ENCODE data around the gene ZSCAN20.
"Not testable (repeated sequence)": the region's sequence is repeated elsewhere in the genome, so short reads cannot be mapped to it uniquely, and the experiment has no call there.

Gene ZSCAN20

DNA sequence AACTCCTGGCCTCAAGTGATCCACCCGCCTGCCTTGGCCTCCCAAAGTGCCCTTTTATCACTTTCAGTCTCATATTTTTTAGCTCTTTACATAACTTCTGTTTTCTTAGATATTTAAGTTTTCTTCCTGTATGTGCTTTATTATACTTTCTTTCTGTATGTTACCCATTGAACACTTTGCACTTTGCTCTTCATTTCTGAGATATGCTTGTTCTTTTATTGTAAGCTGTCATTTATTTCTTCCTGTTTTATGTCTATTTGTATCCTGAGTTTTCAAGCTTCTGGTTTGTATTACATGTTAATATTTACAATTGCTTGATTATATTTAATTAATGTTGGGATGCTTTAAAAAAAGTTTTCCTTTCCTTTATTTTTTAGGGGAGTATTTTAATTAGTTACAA is 35.7 kb downstream of the ZSCAN20 start:
- no peak overlapping the region for H3K27ac ChIP-seq
- TF ChIP-seq, protein P1, sequence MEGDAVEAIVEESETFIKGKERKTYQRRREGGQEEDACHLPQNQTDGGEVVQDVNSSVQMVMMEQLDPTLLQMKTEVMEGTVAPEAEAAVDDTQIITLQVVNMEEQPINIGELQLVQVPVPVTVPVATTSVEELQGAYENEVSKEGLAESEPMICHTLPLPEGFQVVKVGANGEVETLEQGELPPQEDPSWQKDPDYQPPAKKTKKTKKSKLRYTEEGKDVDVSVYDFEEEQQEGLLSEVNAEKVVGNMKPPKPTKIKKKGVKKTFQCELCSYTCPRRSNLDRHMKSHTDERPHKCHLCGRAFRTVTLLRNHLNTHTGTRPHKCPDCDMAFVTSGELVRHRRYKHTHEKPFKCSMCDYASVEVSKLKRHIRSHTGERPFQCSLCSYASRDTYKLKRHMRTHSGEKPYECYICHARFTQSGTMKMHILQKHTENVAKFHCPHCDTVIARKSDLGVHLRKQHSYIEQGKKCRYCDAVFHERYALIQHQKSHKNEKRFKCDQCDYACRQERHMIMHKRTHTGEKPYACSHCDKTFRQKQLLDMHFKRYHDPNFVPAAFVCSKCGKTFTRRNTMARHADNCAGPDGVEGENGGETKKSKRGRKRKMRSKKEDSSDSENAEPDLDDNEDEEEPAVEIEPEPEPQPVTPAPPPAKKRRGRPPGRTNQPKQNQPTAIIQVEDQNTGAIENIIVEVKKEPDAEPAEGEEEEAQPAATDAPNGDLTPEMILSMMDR (IDR thresholded peaks at IDR 0.05) = no peak
- H2AFZ ChIP-seq = no peak overlapping the region
- H3K4me2 ChIP-seq (ENCODE audit: low read length) = no peak overlapping the region
- H3K9ac ChIP-seq = no peak overlapping the region
- no peaks in the 10 kb centered on the region for H3K9me3 ChIP-seq (ENCODE audit: control insufficient read depth, low read length)
- no peaks in the 10 kb centered on the region for H3K4me1 ChIP-seq
- no peaks in the 10 kb centered on the region for H3K27me3 ChIP-seq (ENCODE audit: control insufficient read depth, insufficient read depth, low read length)
- no peak overlapping the region for H3K4me3 ChIP-seq (ENCODE audit: low read depth, low read length)
- no peaks in the 10 kb centered on the region for H3K36me3 ChIP-seq (ENCODE audit: control insufficient read depth, insufficient read depth, low read length)
- no peaks in the 10 kb centered on the region for H3K79me2 ChIP-seq

- not testable (repeated sequence) for H3K9ac ChIP-seq; H3K4me1 ChIP-seq; H3K4me2 ChIP-seq (ENCODE audit: low read length); H2AFZ ChIP-seq; H3K27me3 ChIP-seq (ENCODE audit: control insufficient read depth, insufficient read depth, low read length); H3K4me3 ChIP-seq (ENCODE audit: low read depth, low read length); H3K9me3 ChIP-seq (ENCODE audit: control insufficient read depth, low read length); H3K79me2 ChIP-seq; H3K27ac ChIP-seq; H3K36me3 ChIP-seq (ENCODE audit: control insufficient read depth, insufficient read depth, low read length)
Observed at GRCh38 chr1:33509276-33509675, 36.8 kb downstream of the ZSCAN20 start.

DNA sequence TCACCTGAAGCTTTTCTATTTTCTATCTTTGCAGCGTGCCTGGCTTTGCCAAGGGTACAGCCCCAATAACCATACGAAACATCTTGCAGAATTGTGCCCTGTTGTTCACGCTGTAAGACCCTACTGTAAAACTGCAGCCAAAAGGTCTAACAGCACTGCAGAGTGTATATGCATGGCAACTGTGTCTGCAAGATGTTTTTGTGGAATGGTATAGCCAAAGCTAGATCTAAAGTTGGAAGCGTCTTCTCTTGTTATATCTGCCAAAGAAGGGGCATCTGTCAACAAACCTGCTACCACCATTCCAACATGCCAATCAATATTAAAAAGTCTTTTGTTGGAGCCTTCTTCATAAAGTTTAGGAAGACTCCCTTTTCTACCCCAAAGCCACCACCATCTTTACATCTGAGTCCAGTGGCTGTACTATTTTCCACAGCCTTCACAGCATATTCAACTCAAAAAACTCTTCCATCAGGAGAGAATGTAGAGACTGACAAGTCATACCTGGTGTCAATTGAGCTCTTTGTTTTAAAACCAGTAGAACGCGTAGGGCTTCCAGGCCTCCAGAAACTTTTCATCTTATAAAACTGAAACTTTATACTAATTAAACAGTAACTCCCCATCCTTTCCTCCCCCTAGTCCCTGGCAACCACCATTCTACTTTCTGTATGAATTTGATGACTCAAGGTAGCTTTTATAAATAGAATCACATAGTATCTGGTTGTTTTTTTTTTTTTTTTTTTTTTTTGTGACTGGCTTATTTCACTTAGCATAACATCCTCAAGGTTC is 40.0 kb downstream of the ZSCAN20 start:
- Histone ChIP-seq H2AFZ (no peak overlapping the region), H3K27me3 (ENCODE audit: control insufficient read depth, insufficient read depth, low read length) (no peaks in the 10 kb centered on the region), H3K79me2 (no peaks in the 10 kb centered on the region), H3K4me1 (no peaks in the 10 kb centered on the region), H3K4me3 (ENCODE audit: low read depth, low read length) (no peak overlapping the region), H3K27ac (no peak overlapping the region), H3K36me3 (ENCODE audit: control insufficient read depth, insufficient read depth, low read length) (no peaks in the 10 kb centered on the region), H3K9me3 (ENCODE audit: control insufficient read depth, low read length) (no peaks in the 10 kb centered on the region), H3K4me2 (ENCODE audit: low read length) (no peak overlapping the region), H3K9ac (no peak overlapping the region)
- TF ChIP-seq, protein P1 (IDR thresholded peaks at IDR 0.05) = no peak

- H3K79me2 ChIP-seq = no peaks in the 10 kb centered on the region
- H3K27me3 ChIP-seq (ENCODE audit: control insufficient read depth, insufficient read depth, low read length) = no peaks in the 10 kb centered on the region
- no peaks in the 10 kb centered on the region for H3K4me1 ChIP-seq
- H3K4me3 ChIP-seq (ENCODE audit: low read depth, low read length) = no peak overlapping the region
- H3K4me2 ChIP-seq (ENCODE audit: low read length) = no peak overlapping the region
- TF ChIP-seq, protein P1 (IDR thresholded peaks at IDR 0.05) = no peak
- no peak overlapping the region for H3K9ac ChIP-seq
- no peaks in the 10 kb centered on the region for H3K36me3 ChIP-seq (ENCODE audit: control insufficient read depth, insufficient read depth, low read length)
- H3K9me3 ChIP-seq (ENCODE audit: control insufficient read depth, low read length) = no peaks in the 10 kb centered on the region
- H2AFZ ChIP-seq = no peak overlapping the region
- H3K27ac ChIP-seq = no peak overlapping the region
Observed at GRCh38 chr1:33515112-33515511, 42.7 kb downstream of the ZSCAN20 start.

DNA sequence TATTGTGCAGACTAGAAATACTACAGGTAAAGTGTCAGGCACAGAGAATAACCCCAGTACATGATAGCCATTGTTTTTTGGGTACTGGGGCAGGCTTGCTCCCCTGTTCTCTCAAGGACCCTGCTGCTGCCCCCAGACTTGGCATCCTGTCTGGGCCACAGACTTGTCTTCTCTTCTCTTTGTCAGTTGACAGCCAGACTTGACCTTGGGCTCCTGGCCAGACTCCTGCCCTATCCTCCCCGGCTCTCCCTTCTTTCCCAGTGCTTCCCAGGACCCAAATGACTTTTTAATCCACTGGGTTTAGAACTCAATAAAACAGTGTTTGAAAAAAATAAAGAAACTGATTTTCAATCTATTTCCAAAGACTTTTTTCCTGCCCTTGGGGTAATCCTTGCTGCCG is 43.2 kb downstream of the ZSCAN20 start:
- H3K36me3 ChIP-seq (ENCODE audit: control insufficient read depth, insufficient read depth, low read length) = no peaks in the 10 kb centered on the region
- no peak overlapping the region for H3K9ac ChIP-seq
- no peaks in the 10 kb centered on the region for H3K27me3 ChIP-seq (ENCODE audit: control insufficient read depth, insufficient read depth, low read length)
- H3K79me2 ChIP-seq = no peaks in the 10 kb centered on the region
- no peak overlapping the region for H3K4me3 ChIP-seq (ENCODE audit: low read depth, low read length)
- H2AFZ ChIP-seq = no peak overlapping the region
- H3K4me2 ChIP-seq (ENCODE audit: low read length) = no peak overlapping the region
- H3K4me1 ChIP-seq = no peaks in the 10 kb centered on the region
- H3K9me3 ChIP-seq (ENCODE audit: control insufficient read depth, low read length) = no peaks in the 10 kb centered on the region
- TF ChIP-seq, protein P1 (IDR thresholded peaks at IDR 0.05) = no peak
- H3K27ac ChIP-seq = no peak overlapping the region

All from parathyroid adenoma (tissue), 2 donors.